Fibroblast of lung (primary cell): ENCODE data around the gene SOX10.

Experiments used
- EZH2 ChIP-seq: IDR thresholded peaks from 2 replicates; pipeline ENCODE4 v1.5.1; 2012; ENCODE audit warnings: low read length, control low read depth, mild to moderate bottlenecking; ENCODE audit errors: missing control alignments
- TF ChIP-seq, protein P1 (sequence below), 2 donors: IDR thresholded peaks in 1 of 2; conservative IDR thresholded peaks in 1 of 2; 1 replicate in 1 of 2; 2 replicates in 1 of 2; pipeline ENCODE4 v1.5.1; 2011 to 2012; ENCODE audit warnings: low read length in 2 of 2, control low read depth in 1 of 2, inconsistent platforms in 1 of 2, low read depth in 1 of 2, mild to moderate bottlenecking in 1 of 2

DNA sequence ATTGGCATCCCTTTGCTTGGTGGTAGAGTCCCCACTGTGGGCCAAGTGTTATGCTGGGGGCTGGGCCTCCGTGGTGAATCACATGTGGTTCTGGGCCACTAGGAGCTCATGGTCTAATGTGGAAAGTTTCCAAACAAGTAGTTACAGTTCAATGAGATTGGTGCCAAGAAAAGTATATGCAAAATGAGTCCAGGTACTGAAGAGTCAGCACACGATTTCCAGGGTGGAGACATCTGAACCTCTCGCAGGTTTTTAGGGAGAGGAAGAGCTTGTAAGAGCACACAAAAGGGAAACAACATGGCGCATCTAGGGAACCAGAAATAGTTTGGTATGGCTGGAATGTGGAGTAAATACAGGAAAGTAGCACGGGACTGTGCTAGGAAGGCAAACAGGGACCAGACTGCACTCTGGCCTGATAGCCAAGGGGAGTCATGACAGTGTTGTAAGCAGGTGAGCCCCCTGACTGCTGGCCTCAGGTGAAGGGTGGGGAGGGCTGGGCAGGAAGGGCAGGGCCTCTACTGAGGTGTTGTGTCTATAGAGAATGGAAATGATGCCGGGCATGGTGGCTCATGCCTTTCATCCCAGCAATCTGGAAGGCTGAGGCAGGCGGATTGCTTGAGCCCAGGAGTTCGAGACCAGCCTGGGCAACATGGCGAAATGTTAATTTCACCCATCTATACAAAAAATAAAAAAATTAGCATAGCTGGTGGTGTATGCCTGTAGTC, 18.3 kb downstream of the SOX10 start:
- no peak for TF ChIP-seq EZH2
- TF ChIP-seq, protein P1, sequence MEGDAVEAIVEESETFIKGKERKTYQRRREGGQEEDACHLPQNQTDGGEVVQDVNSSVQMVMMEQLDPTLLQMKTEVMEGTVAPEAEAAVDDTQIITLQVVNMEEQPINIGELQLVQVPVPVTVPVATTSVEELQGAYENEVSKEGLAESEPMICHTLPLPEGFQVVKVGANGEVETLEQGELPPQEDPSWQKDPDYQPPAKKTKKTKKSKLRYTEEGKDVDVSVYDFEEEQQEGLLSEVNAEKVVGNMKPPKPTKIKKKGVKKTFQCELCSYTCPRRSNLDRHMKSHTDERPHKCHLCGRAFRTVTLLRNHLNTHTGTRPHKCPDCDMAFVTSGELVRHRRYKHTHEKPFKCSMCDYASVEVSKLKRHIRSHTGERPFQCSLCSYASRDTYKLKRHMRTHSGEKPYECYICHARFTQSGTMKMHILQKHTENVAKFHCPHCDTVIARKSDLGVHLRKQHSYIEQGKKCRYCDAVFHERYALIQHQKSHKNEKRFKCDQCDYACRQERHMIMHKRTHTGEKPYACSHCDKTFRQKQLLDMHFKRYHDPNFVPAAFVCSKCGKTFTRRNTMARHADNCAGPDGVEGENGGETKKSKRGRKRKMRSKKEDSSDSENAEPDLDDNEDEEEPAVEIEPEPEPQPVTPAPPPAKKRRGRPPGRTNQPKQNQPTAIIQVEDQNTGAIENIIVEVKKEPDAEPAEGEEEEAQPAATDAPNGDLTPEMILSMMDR (conservative IDR thresholded peaks at IDR 0.05 in 1 of 2, IDR thresholded peaks at IDR 0.05 in 1 of 2; ENCODE audit: low read depth in 1 of 2, low read length in 2 of 2), result no peak
